Body of pancreas (tissue), 4 donors: Measurements from ENCODE around the gene CEP95.

Source experiments
- POLR2A ChIP-seq, 3 donors: fragments of 450-650 bp; IDR thresholded peaks; one replicate each; pipeline ENCODE4 v1.6.1; 2016; ENCODE audit warnings: antibody characterized with exemption in 3 of 3, mild to moderate bottlenecking in 2 of 3
- TF ChIP-seq, protein P1 (sequence below), 7 experiments: fragments of 450-650 bp in 4 of 7; fragments of 200-600 bp in 3 of 7; sonication (generic) in 3 of 7; IDR thresholded peaks; one replicate each; pipeline ENCODE4 v1.5.1; 2016 to 2019; ENCODE audit warnings: antibody characterized with exemption in 7 of 7

DNA sequence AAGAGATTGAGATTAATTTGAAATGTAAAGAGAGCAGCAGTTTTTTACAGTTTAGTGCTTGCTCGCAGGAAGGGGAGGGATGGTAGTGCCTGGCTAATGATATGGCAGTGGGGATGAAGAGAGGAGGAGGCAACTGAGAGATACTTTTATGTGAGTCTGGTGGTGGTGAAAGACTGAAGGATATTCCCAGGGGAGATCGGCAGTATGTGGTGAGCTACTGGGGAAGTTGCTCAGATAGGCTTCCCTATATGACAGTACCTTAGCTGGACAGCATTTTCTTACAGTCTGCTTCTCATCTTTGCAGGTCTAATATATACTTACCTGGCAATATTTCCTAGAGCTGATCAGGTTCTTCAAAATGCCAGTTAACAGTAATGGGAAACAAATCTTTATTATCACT, 8.6 kb downstream of the CEP95 start:
- TF ChIP-seq, protein P1, sequence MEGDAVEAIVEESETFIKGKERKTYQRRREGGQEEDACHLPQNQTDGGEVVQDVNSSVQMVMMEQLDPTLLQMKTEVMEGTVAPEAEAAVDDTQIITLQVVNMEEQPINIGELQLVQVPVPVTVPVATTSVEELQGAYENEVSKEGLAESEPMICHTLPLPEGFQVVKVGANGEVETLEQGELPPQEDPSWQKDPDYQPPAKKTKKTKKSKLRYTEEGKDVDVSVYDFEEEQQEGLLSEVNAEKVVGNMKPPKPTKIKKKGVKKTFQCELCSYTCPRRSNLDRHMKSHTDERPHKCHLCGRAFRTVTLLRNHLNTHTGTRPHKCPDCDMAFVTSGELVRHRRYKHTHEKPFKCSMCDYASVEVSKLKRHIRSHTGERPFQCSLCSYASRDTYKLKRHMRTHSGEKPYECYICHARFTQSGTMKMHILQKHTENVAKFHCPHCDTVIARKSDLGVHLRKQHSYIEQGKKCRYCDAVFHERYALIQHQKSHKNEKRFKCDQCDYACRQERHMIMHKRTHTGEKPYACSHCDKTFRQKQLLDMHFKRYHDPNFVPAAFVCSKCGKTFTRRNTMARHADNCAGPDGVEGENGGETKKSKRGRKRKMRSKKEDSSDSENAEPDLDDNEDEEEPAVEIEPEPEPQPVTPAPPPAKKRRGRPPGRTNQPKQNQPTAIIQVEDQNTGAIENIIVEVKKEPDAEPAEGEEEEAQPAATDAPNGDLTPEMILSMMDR (IDR thresholded peaks at IDR 0.05) = no peak
- TF ChIP-seq POLR2A (IDR thresholded peaks at IDR 0.05) = no peak
